Measurements from ENCODE around the gene CRYM. TPM values are rescaled to one million over a fixed set of nuclear protein-coding genes. Genes with fewer than 3 reads are reported as not detected.

CRYM gene
- total and polyA plus RNA-seq, 2 donors (not counting 3 experiments of a cell fraction or from before 2014, with no cell fraction given) = not detected

GRCh38 chr16:21222495-21223337 is 55.4 kb downstream of the CRYM start:
- intact Hi-C loops (cut with micrococcal nuclease) = no loop called here
- DNase-seq (ENCODE audit: low read depth, low spot score) = no peak
- H3K9ac ChIP-seq (replicated peaks; ENCODE audit: extremely low read depth, insufficient read depth, low read length) = no peak overlapping the region
- H3K79me2 ChIP-seq (ENCODE audit: control insufficient read depth, insufficient read depth, low read length) = no peaks in the 10 kb centered on the region
- H4K20me1 ChIP-seq (replicated peaks; ENCODE audit: control insufficient read depth, extremely low read depth, insufficient read depth, low read length) = no peaks in the 10 kb centered on the region
- H3K4me1 ChIP-seq (ENCODE audit: control insufficient read depth, extremely low read depth, insufficient read depth, low read length) = no peaks in the 10 kb centered on the region
- H3K4me3 ChIP-seq (replicated peaks in 1 of 3; ENCODE audit: insufficient read depth in 1 of 3, low read depth in 1 of 3, low read length in 3 of 3) = no peak overlapping the region
- H3K36me3 ChIP-seq (ENCODE audit: control insufficient read depth in 2 of 2, extremely low read depth in 1 of 2, insufficient read depth in 2 of 2, low read length in 2 of 2) = no peaks in the 10 kb centered on the region
- no peak overlapping the region for H3K4me2 ChIP-seq (ENCODE audit: insufficient read depth, low read length)
- no peak overlapping the region for H2AFZ ChIP-seq (ENCODE audit: low read depth, low read length)
- H3K27ac ChIP-seq (ENCODE audit: insufficient read depth, low read depth, low read length) = no peak overlapping the region
- no TSS peak for BruUV-seq (replicated peaks)
- no peaks in the 10 kb centered on the region for H3K9me1 ChIP-seq (replicated peaks; ENCODE audit: control insufficient read depth, extremely low read depth, insufficient read depth, low read length)
- FAIRE-seq = no peak
- dilution Hi-C loops (cut with MboI; ENCODE audit: extremely low pct_ligation_motif_present, low sequenced_read_pairs) = no loop called here
- H3K9me3 ChIP-seq (replicated peaks; ENCODE audit: control insufficient read depth, insufficient read depth, low read length) = no peaks in the 10 kb centered on the region
- CTCF ChIA-PET = no interaction called here
- POLR2A ChIA-PET = no interaction called here
- TF ChIP-seq MYC (IDR thresholded peaks at IDR 0.05; ENCODE audit: low read depth, low read length) = no peak
- TF ChIP-seq CTCF (IDR thresholded peaks at IDR 0.05; ENCODE audit: extremely low read depth in 1 of 2, insufficient read depth in 1 of 2, low read depth in 1 of 2, low read length in 2 of 2) = no peak
- TF ChIP-seq GATA2 (IDR thresholded peaks at IDR 0.05; ENCODE audit: insufficient read depth, insufficient read length, low read depth, low read length) = no peak
- no peak for TF ChIP-seq FOS (IDR thresholded peaks at IDR 0.05; ENCODE audit: borderline replicate concordance, insufficient read depth, low read length)
- no peak for TF ChIP-seq POLR2AphosphoS5 (IDR thresholded peaks at IDR 0.05; ENCODE audit: insufficient read depth, low read depth, low read length)
- peaks cover 10 to 14% of the 10 kb centered on the region in 2 experiments for H3K27me3 ChIP-seq (ENCODE audit: control insufficient read depth in 2 of 2, insufficient read depth in 2 of 2, low read length in 2 of 2)

All from endothelial cell of umbilical vein (primary cell).